ENCODE measurements around the gene OR51E2.

DNA sequence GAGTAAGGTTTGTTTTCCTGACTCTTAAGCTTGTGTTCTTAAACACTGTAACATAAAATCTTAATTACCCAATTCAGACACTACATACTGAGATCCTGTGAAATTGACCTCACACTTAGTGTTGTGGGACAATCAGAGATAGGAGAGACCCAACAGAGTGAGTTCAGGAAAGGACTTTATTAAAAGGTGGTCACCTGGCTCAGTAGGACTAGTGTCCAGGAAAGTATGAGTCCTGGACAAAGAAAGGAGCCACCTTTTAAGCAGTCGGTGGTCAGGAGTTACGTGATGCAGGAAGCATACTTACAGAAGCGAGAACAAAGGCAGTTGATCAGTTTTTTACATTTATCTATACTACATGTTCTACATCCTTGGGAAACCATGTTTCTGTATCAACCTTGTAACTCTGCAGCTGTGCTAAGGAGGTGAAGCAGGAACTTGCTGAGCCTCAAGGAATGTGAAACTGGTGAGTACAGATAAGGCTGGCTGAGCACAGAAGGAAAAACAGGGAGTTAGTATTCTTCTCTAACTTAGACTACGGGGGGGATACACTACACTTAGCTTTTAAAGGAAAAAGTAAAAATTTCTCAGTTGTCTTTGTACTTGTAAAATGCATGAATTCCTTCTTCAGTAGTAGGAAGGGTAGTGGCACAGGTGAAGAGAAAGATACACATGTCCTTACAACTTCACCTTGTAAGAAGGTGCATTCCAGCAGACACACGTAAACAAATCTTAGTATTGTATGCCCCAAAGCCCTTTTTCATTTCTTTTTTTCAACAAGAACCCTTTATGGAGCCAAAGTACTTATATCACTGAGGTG is 38.8 kb downstream of the OR51E2 start:
- TF ChIP-seq, protein P1, sequence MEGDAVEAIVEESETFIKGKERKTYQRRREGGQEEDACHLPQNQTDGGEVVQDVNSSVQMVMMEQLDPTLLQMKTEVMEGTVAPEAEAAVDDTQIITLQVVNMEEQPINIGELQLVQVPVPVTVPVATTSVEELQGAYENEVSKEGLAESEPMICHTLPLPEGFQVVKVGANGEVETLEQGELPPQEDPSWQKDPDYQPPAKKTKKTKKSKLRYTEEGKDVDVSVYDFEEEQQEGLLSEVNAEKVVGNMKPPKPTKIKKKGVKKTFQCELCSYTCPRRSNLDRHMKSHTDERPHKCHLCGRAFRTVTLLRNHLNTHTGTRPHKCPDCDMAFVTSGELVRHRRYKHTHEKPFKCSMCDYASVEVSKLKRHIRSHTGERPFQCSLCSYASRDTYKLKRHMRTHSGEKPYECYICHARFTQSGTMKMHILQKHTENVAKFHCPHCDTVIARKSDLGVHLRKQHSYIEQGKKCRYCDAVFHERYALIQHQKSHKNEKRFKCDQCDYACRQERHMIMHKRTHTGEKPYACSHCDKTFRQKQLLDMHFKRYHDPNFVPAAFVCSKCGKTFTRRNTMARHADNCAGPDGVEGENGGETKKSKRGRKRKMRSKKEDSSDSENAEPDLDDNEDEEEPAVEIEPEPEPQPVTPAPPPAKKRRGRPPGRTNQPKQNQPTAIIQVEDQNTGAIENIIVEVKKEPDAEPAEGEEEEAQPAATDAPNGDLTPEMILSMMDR (IDR thresholded peaks at IDR 0.05), result no peak
- TF ChIP-seq EZH2 (IDR thresholded peaks at IDR 0.05; ENCODE audit: borderline replicate concordance, insufficient read depth, low read depth, low read length, poor library complexity, severe bottlenecking), result no peak
